Measurements from ENCODE around the gene SLC12A4. TPM values are rescaled to one million over a fixed set of nuclear protein-coding genes. Genes with fewer than 3 reads are reported as not detected.
A peak's percentile ranks its signal among the peaks of the same experiment; 100 is the strongest.
"Not testable (repeated sequence)": the region's sequence is repeated elsewhere in the genome, so short reads cannot be mapped to it uniquely, and the experiment has no call there.

SLC12A4 gene
- total RNA-seq, 1 donor from 2014 or later = 117 TPM

GRCh38 chr16:67996666-67997065 is 28.2 kb upstream of the SLC12A4 start:
- no peak for TF ChIP-seq CTCF (IDR thresholded peaks at IDR 0.05)
- DNase-seq (ENCODE audit: low spot score) = no peak
- no peak overlapping the region for H3K27ac Mint-ChIP-seq (ENCODE audit: unreplicated experiment)
- no peaks in the 10 kb centered on the region for H3K36me3 Mint-ChIP-seq (ENCODE audit: low read depth)
- H3K4me3 Mint-ChIP-seq (ENCODE audit: unreplicated experiment) = no peak overlapping the region
- no peaks in the 10 kb centered on the region for H3K9me3 Mint-ChIP-seq (ENCODE audit: low read depth)
- peaks cover 6% of the 10 kb centered on the region for H3K4me1 Mint-ChIP-seq (ENCODE audit: low read depth)
- peaks cover 1% of the 10 kb centered on the region for H3K27me3 Mint-ChIP-seq (ENCODE audit: low read depth)

GRCh38 chr16:67995423-67995822 is 27.0 kb upstream of the SLC12A4 start:
- DNase-seq (ENCODE audit: low spot score) = no peak
- peaks cover 6% of the 10 kb centered on the region for H3K4me1 Mint-ChIP-seq (ENCODE audit: low read depth)
- H3K36me3 Mint-ChIP-seq (ENCODE audit: low read depth) = no peaks in the 10 kb centered on the region
- H3K4me3 Mint-ChIP-seq (ENCODE audit: unreplicated experiment) = no peak overlapping the region
- no peak overlapping the region for H3K27ac Mint-ChIP-seq (ENCODE audit: unreplicated experiment)
- no peaks in the 10 kb centered on the region for H3K9me3 Mint-ChIP-seq (ENCODE audit: low read depth)
- peaks cover under 1% of the 10 kb centered on the region for H3K27me3 Mint-ChIP-seq (ENCODE audit: low read depth)
- no peak for TF ChIP-seq CTCF (IDR thresholded peaks at IDR 0.05)

GRCh38 chr16:67994040-67994408 is 25.6 kb upstream of the SLC12A4 start:
- not testable (repeated sequence) for H3K9me3 Mint-ChIP-seq (ENCODE audit: low read depth); DNase-seq (ENCODE audit: low spot score); H3K27ac Mint-ChIP-seq (ENCODE audit: unreplicated experiment); H3K4me1 Mint-ChIP-seq (ENCODE audit: low read depth); H3K36me3 Mint-ChIP-seq (ENCODE audit: low read depth); H3K27me3 Mint-ChIP-seq (ENCODE audit: low read depth)
- H3K4me3 Mint-ChIP-seq (ENCODE audit: unreplicated experiment) = peak overlapping the region; percentile 35

- Mint-ChIP-seq H3K4me1 (ENCODE audit: low read depth) (peaks cover 6% of the 10 kb centered on the region), H3K4me3 (ENCODE audit: unreplicated experiment) (peak overlapping the region; percentile 35), H3K9me3 (ENCODE audit: low read depth) (no peaks in the 10 kb centered on the region), H3K36me3 (ENCODE audit: low read depth) (no peaks in the 10 kb centered on the region), H3K27me3 (ENCODE audit: low read depth) (no peaks in the 10 kb centered on the region), H3K27ac (ENCODE audit: unreplicated experiment) (peak overlapping the region; percentile 12)
- TF ChIP-seq CTCF (IDR thresholded peaks at IDR 0.05) = peak; percentile 99
- no peak for DNase-seq (ENCODE audit: low spot score)
These were observed 25.0 kb upstream of the SLC12A4 start for GRCh38 chr16:67993207-67994039.

- no peak for TF ChIP-seq CTCF (IDR thresholded peaks at IDR 0.05)
- no peaks in the 10 kb centered on the region for H3K36me3 Mint-ChIP-seq (ENCODE audit: low read depth)
- H3K4me3 Mint-ChIP-seq (ENCODE audit: unreplicated experiment) = no peak overlapping the region
- H3K27me3 Mint-ChIP-seq (ENCODE audit: low read depth) = no peaks in the 10 kb centered on the region
- no peak overlapping the region for H3K27ac Mint-ChIP-seq (ENCODE audit: unreplicated experiment)
- peaks cover 6% of the 10 kb centered on the region for H3K4me1 Mint-ChIP-seq (ENCODE audit: low read depth)
- DNase-seq (ENCODE audit: low spot score) = no peak
- H3K9me3 Mint-ChIP-seq (ENCODE audit: low read depth) = no peaks in the 10 kb centered on the region
These were observed 24.3 kb upstream of the SLC12A4 start for GRCh38 chr16:67992661-67993206.

- Mint-ChIP-seq H3K36me3 (ENCODE audit: low read depth) (no peaks in the 10 kb centered on the region), H3K27ac (ENCODE audit: unreplicated experiment) (no peak overlapping the region), H3K4me3 (ENCODE audit: unreplicated experiment) (no peak overlapping the region), H3K9me3 (ENCODE audit: low read depth) (no peaks in the 10 kb centered on the region), H3K27me3 (ENCODE audit: low read depth) (no peaks in the 10 kb centered on the region), H3K4me1 (ENCODE audit: low read depth) (peaks cover 6% of the 10 kb centered on the region)
- no peak for DNase-seq (ENCODE audit: low spot score)
- TF ChIP-seq CTCF (IDR thresholded peaks at IDR 0.05) = no peak
These were observed 21.6 kb upstream of the SLC12A4 start for GRCh38 chr16:67990018-67990386.
